B cell (primary cell): ENCODE data around the gene PSMB10. TPM values are rescaled to one million over a fixed set of nuclear protein-coding genes. Genes with fewer than 3 reads are reported as not detected.
A peak's percentile ranks its signal among the peaks of the same experiment; 100 is the strongest.

Source experiments
- ATAC-seq: fragments of 200-7000 bp; cut with Tn5 transposase; one replicate; pipeline ENCODE4 v1.10.0; 2021; ENCODE audit warnings: low read depth, mild to moderate bottlenecking, moderate number of reproducible peaks, moderate library complexity
- CTCF ChIA-PET: fragments of 350-600 bp; sonication (Branson Sonifier 250); formaldehyde crosslinking; loops from one replicate; lab custom pipeline; 2021; ENCODE audit warnings: antibody characterized with exemption, inconsistent platforms; lab: Charles Lee
- POLR2A ChIA-PET: fragments of 350-600 bp; sonication (Branson Sonifier 250); formaldehyde crosslinking; loops from one replicate; lab custom pipeline; 2021; ENCODE audit warnings: antibody characterized with exemption; lab: Charles Lee
- DNase-seq: peaks from one replicate; pipeline ENCODE4 v3.0.0; 2013
- H2AFZ ChIP-seq: 2 replicates; pipeline ENCODE4 v1.6.1; 2012; ENCODE audit warnings: mild to moderate bottlenecking, low read depth, low read length; ENCODE audit not compliant: insufficient read depth, poor library complexity, severe bottlenecking
- H3K27ac ChIP-seq, 2 donors: 1 replicate in 1 of 2; 2 replicates in 1 of 2; pipeline ENCODE4 v1.5.1; 2012 to 2013; ENCODE audit warnings: low read length in 2 of 2, mild to moderate bottlenecking in 2 of 2, moderate library complexity in 1 of 2
- H3K27me3 ChIP-seq, 4 experiments: fragments of 200-600 bp in 1 of 4; sonication (generic) in 1 of 4; replicated peaks in 1 of 4; 1 replicate in 2 of 4; 2 replicates in 2 of 4; pipeline versions ENCODE4 v1.6.1 to v1.7.0; 2013 to 2016; ENCODE audit warnings: low read length in 3 of 4, mild to moderate bottlenecking in 2 of 4, mixed read lengths in 1 of 4, moderate library complexity in 1 of 4; ENCODE audit not compliant: insufficient read depth in 4 of 4, control insufficient read depth in 3 of 4; ENCODE audit errors: control extremely low read depth in 1 of 4
- H3K36me3 ChIP-seq, 2 experiments: replicated peaks in 1 of 2; 1 replicate in 1 of 2; 2 replicates in 1 of 2; pipeline versions ENCODE4 v1.6.1 to v1.7.1; 2013; ENCODE audit warnings: low read length in 1 of 2; ENCODE audit not compliant: insufficient read depth in 2 of 2, control insufficient read depth in 1 of 2; ENCODE audit errors: control extremely low read depth in 1 of 2, extremely low read depth in 1 of 2
- H3K4me1 ChIP-seq, 2 donors: fragments of 200-600 bp in 1 of 2; sonication (generic) in 1 of 2; 1 replicate in 1 of 2; 2 replicates in 1 of 2; pipeline versions ENCODE4 v1.5.1 to v1.6.1; 2013 to 2017; ENCODE audit warnings: low read length in 2 of 2; ENCODE audit not compliant: control insufficient read depth in 2 of 2, insufficient read depth in 2 of 2
- H3K4me2 ChIP-seq: replicated peaks from 2 replicates; pipeline ENCODE3; 2012; ENCODE audit warnings: mild to moderate bottlenecking, low read depth, low read length; ENCODE audit not compliant: poor library complexity, severe bottlenecking
- H3K4me3 ChIP-seq, 5 experiments: fragments of 200-600 bp in 1 of 5; sonication (generic) in 1 of 5; 1 replicate in 3 of 5; 2 replicates in 2 of 5; pipeline versions ENCODE4 v1.5.1 to v1.7.0; 2011 to 2016; ENCODE audit warnings: low read length in 4 of 5, mild to moderate bottlenecking in 4 of 5, low read depth in 2 of 5, control low read depth in 1 of 5, moderate library complexity in 1 of 5; ENCODE audit not compliant: insufficient read depth in 1 of 5; ENCODE audit errors: control extremely low read depth in 1 of 5, extremely low read depth in 1 of 5
- H3K79me2 ChIP-seq: fragments of 200-600 bp; sonication (generic); one replicate; pipeline ENCODE4 v1.6.0; 2016; ENCODE audit warnings: low read length; ENCODE audit not compliant: control insufficient read depth, insufficient read depth
- H3K9ac ChIP-seq: fragments of 200-600 bp; sonication (generic); 2 replicates; pipeline ENCODE4 v1.6.1; 2017; ENCODE audit warnings: mild to moderate bottlenecking, low read length, moderate library complexity
- H3K9me3 ChIP-seq, 3 donors: one replicate each; pipeline versions ENCODE4 v1.6.1 to v1.7.1; 2013; ENCODE audit warnings: low read length in 2 of 3; ENCODE audit not compliant: control insufficient read depth in 2 of 3, insufficient read depth in 1 of 3; ENCODE audit errors: control extremely low read depth in 1 of 3
- H4K20me1 ChIP-seq: 2 replicates; pipeline ENCODE4 v1.6.0; 2012; ENCODE audit warnings: mild to moderate bottlenecking, low read length; ENCODE audit not compliant: insufficient read depth, control insufficient read depth, poor library complexity, severe bottlenecking
- H3K27ac Mint-ChIP-seq: one replicate; pipeline ENCODE4 v1.8.0; 2021; ENCODE audit warnings: mixed read lengths
- H3K27me3 Mint-ChIP-seq: one replicate; pipeline ENCODE4 v1.8.0; 2021; ENCODE audit warnings: mixed read lengths
- H3K4me1 Mint-ChIP-seq: one replicate; pipeline ENCODE4 v1.8.0; 2021; ENCODE audit warnings: mixed read lengths
- H3K4me3 Mint-ChIP-seq: one replicate; pipeline ENCODE4 v1.8.0; 2021; ENCODE audit warnings: mixed read lengths
- H3K9me3 Mint-ChIP-seq: one replicate; pipeline ENCODE4 v1.8.0; 2022; ENCODE audit warnings: mixed read lengths; ENCODE audit not compliant: insufficient read depth
- EZH2 ChIP-seq: IDR thresholded peaks from 2 replicates; pipeline ENCODE4 v1.6.1; 2012; ENCODE audit warnings: borderline replicate concordance, low read depth, mild to moderate bottlenecking, moderate library complexity, low read length; ENCODE audit not compliant: insufficient read depth, poor library complexity, severe bottlenecking
- WGBS: methylation state at CpG from one replicate; pipeline ENCODE4 v1.1.5; 2013; ENCODE audit warnings: missing lambda C conversion rate; ENCODE audit not compliant: insufficient coverage; 5-methylcytosine and 5-hydroxymethylcytosine counted together
- intact Hi-C: fragments of 100-400 bp; cut with micrococcal nuclease; formaldehyde crosslinking; loops from one replicate; pipeline ENCODE4 v1.10.0; 2022
- polyA plus RNA-seq: library from polyadenylated mRNA; depleted of rRNA; stranded (reverse); fragments of >200 nt; gene quantifications from 2 replicates; pipeline ENCODE4 v1.2.3, GENCODE V29; 2012
- total RNA-seq, 2 donors: library from RNA; stranded (reverse); fragments of 120-200 nt in 1 of 2; gene quantifications; 1 replicate in 1 of 2; 2 replicates in 1 of 2; pipeline versions ENCODE4 v1.2.3 to v1.2.4, GENCODE V29; 2013 to 2022
- TF ChIP-seq, protein P1 (sequence below): fragments of 200-600 bp; IDR thresholded peaks from one replicate; pipeline ENCODE4 v1.8.0; 2022; ENCODE audit warnings: antibody characterized with exemption, mild to moderate bottlenecking

Gene PSMB10
- total and polyA plus RNA-seq, 2 donors (not counting 1 experiment from before 2014, with no cell fraction given), result 167 to 176 TPM

DNA sequence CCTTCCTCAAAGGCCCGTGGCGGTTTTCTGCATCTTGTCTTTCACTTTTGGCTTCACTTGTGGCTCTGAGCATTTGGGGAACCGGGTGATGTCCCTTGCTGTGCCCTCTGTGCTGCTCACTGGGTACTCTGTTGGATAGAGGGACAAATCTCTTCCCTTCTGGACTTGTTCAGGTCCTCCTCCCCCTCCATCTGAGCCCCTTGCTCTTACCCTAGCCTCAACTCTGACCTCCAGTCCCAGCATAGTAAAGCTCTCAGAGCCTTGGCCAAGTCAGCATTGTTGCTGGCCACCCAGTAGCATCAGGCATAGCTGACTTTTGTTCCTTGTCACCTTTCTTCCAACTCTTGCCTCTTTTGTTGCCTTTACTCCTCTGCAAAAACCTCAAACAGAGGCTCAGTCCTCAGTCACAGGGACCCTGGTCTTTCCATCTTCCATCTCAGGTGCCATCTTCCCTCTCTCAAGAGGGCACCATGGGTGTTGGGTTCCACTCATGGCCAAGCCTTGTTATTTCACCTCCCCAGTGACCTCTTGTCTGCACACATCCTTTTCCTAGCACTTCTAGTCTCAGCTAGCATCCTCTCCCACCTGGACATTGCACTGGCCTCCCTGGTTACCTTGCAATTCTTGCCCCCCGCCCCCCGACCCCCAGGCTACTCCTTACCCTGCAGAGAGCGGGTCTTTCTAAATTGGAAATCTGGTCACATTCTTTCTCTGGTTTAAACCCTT is 393 bp upstream of the PSMB10 start:
- H2AFZ ChIP-seq, result peak overlapping the region; percentile 47
- H3K27ac Mint-ChIP-seq, result peak overlapping the region; percentile 99
- 48% methylated on average over 5 of the region's 6 CpGs for WGBS

More for the DNA sequence above, 393 bp upstream of the PSMB10 start:
- Histone ChIP-seq H3K27me3 (no peaks in the 10 kb centered on the region), H3K79me2 (peaks cover 49% of the 10 kb centered on the region), H3K4me2 (peak overlapping the region; percentile 91), H3K4me3 (peak overlapping the region; percentile 31 to 96 (median 93)), H3K36me3 (peaks cover 7 to 25% of the 10 kb centered on the region in 2 experiments), H3K9me3 (no peaks in the 10 kb centered on the region), H3K27ac (peak overlapping the region; percentile 67 to 85), H4K20me1 (peaks cover 30% of the 10 kb centered on the region), H3K4me1 (peaks cover 25 to 45% of the 10 kb centered on the region in 2 donors), H3K9ac (peak overlapping the region; percentile 95)
- TF ChIP-seq, protein P1, sequence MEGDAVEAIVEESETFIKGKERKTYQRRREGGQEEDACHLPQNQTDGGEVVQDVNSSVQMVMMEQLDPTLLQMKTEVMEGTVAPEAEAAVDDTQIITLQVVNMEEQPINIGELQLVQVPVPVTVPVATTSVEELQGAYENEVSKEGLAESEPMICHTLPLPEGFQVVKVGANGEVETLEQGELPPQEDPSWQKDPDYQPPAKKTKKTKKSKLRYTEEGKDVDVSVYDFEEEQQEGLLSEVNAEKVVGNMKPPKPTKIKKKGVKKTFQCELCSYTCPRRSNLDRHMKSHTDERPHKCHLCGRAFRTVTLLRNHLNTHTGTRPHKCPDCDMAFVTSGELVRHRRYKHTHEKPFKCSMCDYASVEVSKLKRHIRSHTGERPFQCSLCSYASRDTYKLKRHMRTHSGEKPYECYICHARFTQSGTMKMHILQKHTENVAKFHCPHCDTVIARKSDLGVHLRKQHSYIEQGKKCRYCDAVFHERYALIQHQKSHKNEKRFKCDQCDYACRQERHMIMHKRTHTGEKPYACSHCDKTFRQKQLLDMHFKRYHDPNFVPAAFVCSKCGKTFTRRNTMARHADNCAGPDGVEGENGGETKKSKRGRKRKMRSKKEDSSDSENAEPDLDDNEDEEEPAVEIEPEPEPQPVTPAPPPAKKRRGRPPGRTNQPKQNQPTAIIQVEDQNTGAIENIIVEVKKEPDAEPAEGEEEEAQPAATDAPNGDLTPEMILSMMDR, result no peak
- no peak for TF ChIP-seq EZH2
- ChIA-PET POLR2A (interaction anchor here (0.6 to 3.3 kb wide), 15 partner anchors 31 to 456 kb away, joined by 3 to 19 read pairs (median 4); partner anchors contain the start of genes ATP6V0D1, PRMT7, PSKH1 and SLC12A4), CTCF (interaction anchor here (0.9 to 6.4 kb wide), 14 partner anchors 8 to 416 kb away, joined by 3 to 29 read pairs (median 4); partner anchors contain the start of genes NRN1L and SLC12A4)
- Mint-ChIP-seq H3K4me1 (peaks cover 33% of the 10 kb centered on the region), H3K4me3 (peak overlapping the region; percentile 100), H3K27me3 (no peaks in the 10 kb centered on the region), H3K9me3 (no peaks in the 10 kb centered on the region)
- intact Hi-C loops, result loop anchor here (1.0 to 5.0 kb wide), 6 partner anchors 44 to 445 kb away; partner anchors contain the start of genes CTCF, NFATC3, NUTF2 and PSKH1
- ATAC-seq (peak; percentile 58), DNase-seq (peak; percentile 92)
